ENCODE results near the gene INTS11.

Gene INTS11

DNA sequence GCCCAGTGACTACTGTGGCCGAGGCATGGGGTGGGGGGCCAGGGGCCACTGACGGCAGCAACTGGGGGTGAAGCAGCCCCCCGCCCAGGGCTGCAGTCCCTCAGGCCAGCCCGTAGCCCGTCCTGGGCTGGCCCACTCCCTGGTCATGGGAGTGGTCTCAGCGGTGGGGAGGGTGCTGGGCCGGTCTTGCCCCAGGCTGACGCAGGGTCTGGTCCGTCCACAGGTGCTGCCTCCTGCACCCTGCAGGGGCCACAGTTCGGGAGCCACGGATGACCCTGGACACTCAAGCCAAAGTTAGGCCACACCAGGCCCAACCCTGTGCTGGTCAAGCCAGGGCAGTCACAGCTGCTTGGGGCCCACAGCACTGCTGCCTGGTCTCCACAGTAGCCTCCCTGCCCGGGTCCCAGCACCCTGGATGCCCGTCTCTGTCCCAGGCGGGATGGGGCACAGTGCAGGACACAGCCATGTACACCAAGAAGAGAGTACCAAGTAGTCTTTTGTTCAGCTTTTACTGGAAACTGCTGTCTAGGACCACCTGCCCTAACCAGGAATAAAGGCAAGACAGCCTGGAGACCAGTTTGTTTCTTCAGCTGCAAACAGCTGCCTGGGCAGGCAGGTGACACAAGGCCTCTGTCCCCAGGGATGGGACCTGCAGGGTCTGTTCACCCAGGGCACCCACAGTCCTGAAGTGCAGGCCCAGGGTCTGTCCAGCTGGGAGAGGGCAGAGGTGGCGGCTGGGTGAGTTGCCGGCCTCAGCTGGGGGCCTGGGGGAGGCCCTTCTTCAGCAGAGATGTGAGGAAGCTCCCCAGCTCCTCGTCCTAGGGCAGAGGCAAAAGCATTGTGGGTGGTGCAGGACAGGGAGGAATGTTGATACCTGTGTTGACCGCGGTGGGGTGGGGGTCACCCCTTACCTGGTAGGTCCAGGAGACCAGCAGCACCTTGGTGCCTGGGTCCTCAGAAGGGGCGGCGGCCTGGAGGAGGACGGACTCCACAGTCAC lies 13.1 kb downstream of the INTS11 start:
- H3K27ac Mint-ChIP-seq: no peak overlapping the region
- H3K4me3 Mint-ChIP-seq: no peak overlapping the region
- H3K27me3 Mint-ChIP-seq: no peaks in the 10 kb centered on the region
- no peaks in the 10 kb centered on the region for H3K9me3 Mint-ChIP-seq
- H3K36me3 Mint-ChIP-seq (ENCODE audit: low read depth): peaks cover 74% of the 10 kb centered on the region
- peaks cover 23% of the 10 kb centered on the region for H3K4me1 Mint-ChIP-seq (ENCODE audit: low read depth)
- intact Hi-C loops (cut with micrococcal nuclease): no loop called here

DNA sequence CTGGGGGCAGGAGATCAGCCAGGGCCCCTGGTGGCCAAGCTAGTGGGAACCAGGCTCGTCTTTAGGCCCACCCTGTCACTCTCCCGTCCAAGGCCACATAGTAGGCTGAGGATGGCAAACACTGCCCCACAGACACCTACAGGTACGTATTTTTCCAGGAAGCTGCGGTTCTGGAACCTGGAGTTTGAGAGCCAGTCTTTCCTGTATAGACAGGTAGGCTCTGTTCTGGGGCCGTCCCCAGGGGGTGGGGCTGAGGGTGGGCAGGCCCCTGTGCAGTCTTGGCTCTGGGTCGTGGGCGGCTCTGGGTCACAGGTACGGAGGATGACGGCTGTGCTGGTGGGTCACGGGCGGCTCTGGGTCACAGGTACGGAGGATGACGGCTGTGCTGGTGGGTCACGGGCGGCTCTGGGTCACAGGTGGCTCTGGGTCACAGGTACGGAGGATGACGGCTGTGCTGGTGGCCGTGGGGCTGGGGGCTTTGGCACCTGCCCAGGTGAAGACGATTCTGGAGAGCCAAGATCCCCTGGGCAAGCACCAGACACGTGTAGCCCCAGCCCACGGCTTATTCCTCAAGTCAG lies 13.9 kb downstream of the INTS11 start:
- Mint-ChIP-seq H3K36me3 (ENCODE audit: low read depth) (peaks cover 65% of the 10 kb centered on the region), H3K4me3 (no peak overlapping the region)
- intact Hi-C loops (cut with micrococcal nuclease): no loop called here

DNA sequence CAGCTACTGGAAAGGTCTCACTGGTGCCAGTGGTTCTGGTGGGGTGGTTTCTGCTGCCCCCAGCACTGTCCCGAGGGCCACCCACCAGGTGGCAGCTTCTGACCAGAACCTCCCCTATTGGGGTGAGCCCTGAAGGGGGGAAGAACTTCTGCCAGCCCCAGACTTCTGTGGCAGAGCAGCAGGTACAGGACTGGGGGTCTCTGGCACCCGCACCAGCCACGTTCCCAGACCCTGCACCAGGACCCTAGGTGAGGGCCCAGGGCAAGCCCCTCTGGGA lies 14.4 kb downstream of the INTS11 start:
- intact Hi-C loops (cut with micrococcal nuclease): no loop called here
- H3K36me3 Mint-ChIP-seq (ENCODE audit: low read depth): peaks cover 60% of the 10 kb centered on the region
- H3K27me3 Mint-ChIP-seq: no peaks in the 10 kb centered on the region
- H3K27ac Mint-ChIP-seq: no peak overlapping the region
- H3K4me1 Mint-ChIP-seq (ENCODE audit: low read depth): peaks cover 36% of the 10 kb centered on the region
- H3K9me3 Mint-ChIP-seq: no peaks in the 10 kb centered on the region
- H3K4me3 Mint-ChIP-seq: peak overlapping the region; percentile 81

More for the DNA sequence above, 13.9 kb downstream of the INTS11 start:
- Mint-ChIP-seq H3K27me3 (no peaks in the 10 kb centered on the region), H3K4me1 (ENCODE audit: low read depth) (peaks cover 32% of the 10 kb centered on the region), H3K27ac (no peak overlapping the region), H3K9me3 (no peaks in the 10 kb centered on the region)

DNA sequence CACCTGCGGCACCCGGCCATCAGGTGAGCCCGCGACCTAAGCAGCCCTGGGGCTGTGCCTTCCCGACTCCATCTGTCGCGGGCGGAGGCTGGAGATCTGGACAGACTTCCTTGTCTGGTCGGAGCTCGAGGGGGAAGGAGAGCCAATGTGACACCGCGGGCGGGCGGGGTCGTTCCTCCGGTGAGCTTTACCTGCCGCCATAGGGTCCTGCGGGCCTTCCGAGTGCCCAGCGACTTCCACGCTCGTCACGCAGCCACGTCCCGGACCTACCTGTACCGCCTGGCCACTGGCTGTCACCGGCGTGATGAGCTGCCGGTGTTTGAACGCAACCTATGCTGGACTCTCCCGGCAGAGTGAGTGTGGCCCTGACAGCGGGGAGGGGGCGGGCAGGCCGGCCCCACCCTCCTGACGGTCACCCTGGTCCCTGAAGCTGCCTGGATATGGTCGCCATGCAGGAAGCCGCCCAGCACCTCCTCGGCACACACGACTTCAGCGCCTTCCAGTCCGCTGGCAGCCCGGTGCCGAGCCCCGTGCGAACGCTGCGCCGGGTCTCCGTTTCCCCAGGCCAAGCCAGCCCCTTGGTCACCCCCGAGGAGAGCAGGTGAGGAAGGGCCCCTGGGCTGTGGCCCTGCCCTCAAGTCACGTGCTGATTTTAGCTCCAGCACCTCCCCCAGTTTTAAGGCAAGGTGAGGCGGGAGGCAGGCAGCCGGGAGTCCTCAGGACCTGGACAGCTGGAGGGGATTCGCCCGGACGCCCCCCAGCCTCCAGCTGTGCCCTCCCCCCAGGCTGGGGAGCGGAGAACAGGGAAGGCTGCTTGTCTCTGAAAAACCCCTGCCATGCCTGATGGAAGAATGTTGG lies 15.0 kb downstream of the INTS11 start:
- H3K4me1 Mint-ChIP-seq (ENCODE audit: low read depth): peaks cover 38% of the 10 kb centered on the region
- peak overlapping the region; percentile 89 for H3K27ac Mint-ChIP-seq
- H3K9me3 Mint-ChIP-seq: no peaks in the 10 kb centered on the region
- intact Hi-C loops (cut with micrococcal nuclease): loop anchor here (2.0 kb wide), 1 partner anchor 15 kb away; the partner anchor contains the start of genes CPTP and INTS11
- no peaks in the 10 kb centered on the region for H3K27me3 Mint-ChIP-seq
- peak overlapping the region; percentile 81 for H3K4me3 Mint-ChIP-seq
- H3K36me3 Mint-ChIP-seq (ENCODE audit: low read depth): peaks cover 55% of the 10 kb centered on the region

DNA sequence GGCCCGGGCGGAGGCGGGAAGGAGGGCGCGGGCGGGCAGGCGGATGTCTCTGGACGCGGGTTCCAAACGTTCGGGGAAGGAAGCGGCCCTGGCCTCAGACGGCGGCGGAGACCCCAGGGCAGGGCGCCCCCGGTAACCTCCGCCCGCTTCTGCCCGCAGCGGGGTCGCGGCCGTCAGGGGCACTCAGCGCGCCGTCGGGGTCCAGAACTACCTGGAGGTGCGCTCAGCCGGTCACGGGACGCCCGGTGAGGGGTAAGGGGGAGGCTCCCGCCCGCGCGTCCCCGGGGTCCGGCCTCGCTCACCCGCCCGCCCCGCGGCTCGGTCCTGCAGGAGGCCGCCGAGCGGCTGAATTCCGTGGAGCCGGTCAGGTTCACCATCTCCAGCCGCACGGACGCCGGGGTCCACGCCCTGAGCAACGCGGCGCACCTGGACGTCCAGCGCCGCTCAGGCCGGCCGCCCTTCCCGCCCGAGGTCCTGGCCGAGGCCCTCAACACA lies 15.7 kb downstream of the INTS11 start:
- peak overlapping the region; percentile 81 for H3K4me3 Mint-ChIP-seq
- no peaks in the 10 kb centered on the region for H3K27me3 Mint-ChIP-seq
- H3K27ac Mint-ChIP-seq: peak overlapping the region; percentile 89
- H3K9me3 Mint-ChIP-seq: no peaks in the 10 kb centered on the region
- peaks cover 44% of the 10 kb centered on the region for H3K4me1 Mint-ChIP-seq (ENCODE audit: low read depth)
- intact Hi-C loops (cut with micrococcal nuclease): loop anchor here (2.0 kb wide), 1 partner anchor 16 kb away; the partner anchor contains the start of genes CPTP and INTS11
- peaks cover 48% of the 10 kb centered on the region for H3K36me3 Mint-ChIP-seq (ENCODE audit: low read depth)

DNA sequence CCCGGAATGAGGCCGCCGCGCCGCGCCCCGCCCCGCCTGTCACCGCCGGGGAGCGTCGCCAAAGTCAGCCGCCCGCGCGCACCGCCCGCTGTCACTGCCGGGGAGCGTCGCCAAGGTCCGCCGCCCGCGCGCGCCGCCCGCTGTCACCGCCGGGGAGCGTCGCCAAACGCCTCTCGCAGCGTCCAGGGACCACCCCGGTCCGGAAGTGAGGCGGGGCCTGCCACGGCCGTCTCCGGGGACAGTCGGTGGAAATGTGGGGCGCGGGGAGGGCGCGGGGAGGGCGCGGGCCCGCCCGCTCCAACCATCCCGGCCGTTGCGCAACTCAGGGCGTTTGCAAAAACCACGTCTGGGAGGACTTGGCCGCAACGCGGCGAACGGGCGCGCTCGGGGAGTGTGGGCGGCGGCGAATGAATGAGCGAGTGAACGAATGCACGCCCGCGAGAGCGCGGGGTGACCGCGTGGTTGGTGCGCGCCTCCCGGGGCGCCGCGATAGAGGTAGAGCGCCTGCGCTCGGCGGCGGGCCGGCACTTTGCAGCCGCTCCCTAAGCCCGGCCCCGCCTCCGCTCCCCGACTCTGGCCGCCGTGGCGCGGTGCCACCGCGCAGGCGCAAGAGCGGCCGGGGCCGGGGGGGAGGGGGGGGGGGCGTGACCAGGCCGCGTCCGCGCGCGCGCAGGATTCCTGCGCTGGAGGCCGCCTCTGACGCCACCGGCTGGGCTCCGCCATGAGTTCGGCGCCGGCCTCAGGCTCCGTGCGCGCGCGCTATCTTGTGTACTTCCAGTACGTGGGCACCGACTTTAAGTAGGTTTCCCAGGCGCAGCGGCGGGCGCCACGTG lies 16.3 kb downstream of the INTS11 start, which contains the start of the genes ACAP3 and PUSL1:
Gene ACAP3, minus strand, starts transcription at position 8 of the 833 bp plus-strand sequence. CDS start 115 bp downstream, outside the sequence.
Gene PUSL1, plus strand, starts transcription at position 675 of the 833 bp plus-strand sequence. Its CDS starts 47 bp downstream, at position 722.
- Mint-ChIP-seq H3K27me3 (no peaks in the 10 kb centered on the region), H3K9me3 (no peaks in the 10 kb centered on the region), H3K4me3 (peak within 1 kb of the TSS; percentile 89), H3K36me3 (ENCODE audit: low read depth) (peaks cover 41% of the 10 kb centered on the region), H3K27ac (peak within 1 kb of the TSS; percentile 89), H3K4me1 (ENCODE audit: low read depth) (peaks cover 48% of the 10 kb centered on the region)
- intact Hi-C loops (cut with micrococcal nuclease): loop anchor here (2.0 kb wide), 1 partner anchor 17 kb away; the partner anchor contains the start of genes CPTP and INTS11

DNA sequence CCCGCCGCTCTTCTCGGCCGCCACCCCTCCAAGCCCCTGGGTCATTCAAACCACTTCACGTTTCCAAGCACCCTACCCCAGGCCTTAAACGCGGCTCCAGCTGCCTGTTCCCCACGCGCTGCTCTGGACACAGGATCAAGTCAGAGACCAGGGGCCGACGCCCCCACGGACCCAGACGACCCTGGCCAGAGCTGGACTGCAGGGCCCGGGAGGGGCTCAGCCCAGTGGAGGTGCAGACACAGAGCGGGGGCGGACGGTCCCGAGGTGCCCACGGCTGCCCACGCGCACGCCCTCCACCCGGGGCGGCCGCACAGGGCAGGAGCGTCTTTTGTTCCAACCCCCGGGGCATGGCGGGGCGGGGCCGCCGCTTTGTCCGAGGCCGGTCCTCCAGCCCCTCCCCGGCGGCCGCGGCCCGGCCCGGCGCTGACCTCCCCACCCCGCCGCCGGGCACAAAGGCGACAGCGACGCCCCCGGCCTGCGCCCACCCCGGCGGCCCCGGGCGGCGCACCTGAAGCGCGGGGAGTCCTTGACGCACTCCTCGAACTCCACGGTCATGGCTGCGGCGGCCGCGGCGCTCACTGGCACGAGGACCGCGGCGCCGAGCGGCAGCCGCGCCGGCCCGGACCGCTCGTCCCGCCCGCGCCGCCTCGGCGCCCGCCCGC lies 17.1 kb downstream of the INTS11 start:
- H3K27me3 Mint-ChIP-seq: no peaks in the 10 kb centered on the region
- H3K27ac Mint-ChIP-seq: peak overlapping the region; percentile 89
- peak overlapping the region; percentile 89 for H3K4me3 Mint-ChIP-seq
- peaks cover 48% of the 10 kb centered on the region for H3K4me1 Mint-ChIP-seq (ENCODE audit: low read depth)
- intact Hi-C loops (cut with micrococcal nuclease): no loop called here
- H3K36me3 Mint-ChIP-seq (ENCODE audit: low read depth): peaks cover 34% of the 10 kb centered on the region
- H3K9me3 Mint-ChIP-seq: no peaks in the 10 kb centered on the region

DNA sequence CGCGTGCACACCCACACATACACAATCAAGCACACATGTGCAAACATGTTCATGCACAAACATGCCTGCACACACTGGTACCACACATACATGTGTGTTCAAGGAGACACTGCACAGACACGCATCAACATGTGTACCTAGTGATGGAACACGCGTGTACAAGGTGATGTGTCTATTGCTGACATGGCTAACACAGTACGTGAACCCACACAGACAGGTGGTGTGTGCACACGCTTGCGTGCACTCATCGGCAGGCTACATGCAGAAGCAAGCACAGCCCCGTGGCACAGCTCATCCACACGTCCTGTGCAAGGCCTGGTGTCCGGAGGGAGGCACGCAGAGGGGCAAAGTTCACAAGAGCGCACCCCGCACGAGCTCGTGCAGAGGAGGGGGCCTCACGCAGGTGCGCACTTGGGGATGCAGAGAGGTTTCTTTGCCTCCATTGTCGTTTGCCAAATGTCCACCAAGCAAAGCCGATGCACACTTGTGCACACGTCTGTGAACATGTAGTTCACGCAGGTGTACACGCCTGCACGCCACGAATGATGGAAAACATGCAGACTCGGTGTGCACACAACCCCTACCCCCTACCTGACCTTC lies 17.7 kb downstream of the INTS11 start:
- Mint-ChIP-seq H3K36me3 (ENCODE audit: low read depth) (peaks cover 27% of the 10 kb centered on the region), H3K27ac (peak overlapping the region; percentile 78), H3K4me3 (peak overlapping the region; percentile 89), H3K4me1 (ENCODE audit: low read depth) (peaks cover 48% of the 10 kb centered on the region), H3K9me3 (no peaks in the 10 kb centered on the region), H3K27me3 (no peaks in the 10 kb centered on the region)
- intact Hi-C loops (cut with micrococcal nuclease): no loop called here

DNA sequence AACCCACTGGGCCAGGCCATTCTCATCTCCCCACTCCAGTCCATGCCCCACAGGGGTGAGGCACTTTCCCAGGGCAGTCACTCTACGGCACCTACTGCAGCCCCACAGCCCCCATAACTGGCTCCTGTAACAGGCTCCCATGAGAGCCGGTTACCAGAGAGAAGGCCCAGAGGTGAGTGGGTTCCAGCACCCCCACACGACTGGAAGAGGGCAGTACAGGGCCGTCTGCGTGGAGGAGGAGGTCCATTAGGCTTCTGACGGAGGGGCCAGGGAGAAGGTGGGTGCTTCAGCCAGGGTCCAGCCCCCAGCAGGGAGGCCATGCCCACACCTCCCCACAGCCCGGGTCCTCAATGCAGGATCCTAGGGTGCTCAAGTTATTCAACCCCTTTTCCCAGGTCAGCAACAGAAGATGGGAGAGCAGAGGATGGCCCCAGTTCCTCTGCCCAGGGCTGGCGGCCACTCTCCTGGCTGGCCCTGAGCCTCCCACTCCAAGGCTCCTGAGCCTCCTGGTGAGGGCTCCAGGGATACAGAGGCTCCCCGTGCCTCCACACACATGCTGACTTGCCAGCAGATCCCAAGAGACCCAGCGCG lies 18.3 kb downstream of the INTS11 start:
- Mint-ChIP-seq H3K9me3 (no peaks in the 10 kb centered on the region), H3K4me3 (peak overlapping the region; percentile 89), H3K27ac (peak overlapping the region; percentile 78), H3K36me3 (ENCODE audit: low read depth) (peaks cover 21% of the 10 kb centered on the region), H3K27me3 (no peaks in the 10 kb centered on the region), H3K4me1 (ENCODE audit: low read depth) (peaks cover 48% of the 10 kb centered on the region)
- intact Hi-C loops (cut with micrococcal nuclease): no loop called here

DNA sequence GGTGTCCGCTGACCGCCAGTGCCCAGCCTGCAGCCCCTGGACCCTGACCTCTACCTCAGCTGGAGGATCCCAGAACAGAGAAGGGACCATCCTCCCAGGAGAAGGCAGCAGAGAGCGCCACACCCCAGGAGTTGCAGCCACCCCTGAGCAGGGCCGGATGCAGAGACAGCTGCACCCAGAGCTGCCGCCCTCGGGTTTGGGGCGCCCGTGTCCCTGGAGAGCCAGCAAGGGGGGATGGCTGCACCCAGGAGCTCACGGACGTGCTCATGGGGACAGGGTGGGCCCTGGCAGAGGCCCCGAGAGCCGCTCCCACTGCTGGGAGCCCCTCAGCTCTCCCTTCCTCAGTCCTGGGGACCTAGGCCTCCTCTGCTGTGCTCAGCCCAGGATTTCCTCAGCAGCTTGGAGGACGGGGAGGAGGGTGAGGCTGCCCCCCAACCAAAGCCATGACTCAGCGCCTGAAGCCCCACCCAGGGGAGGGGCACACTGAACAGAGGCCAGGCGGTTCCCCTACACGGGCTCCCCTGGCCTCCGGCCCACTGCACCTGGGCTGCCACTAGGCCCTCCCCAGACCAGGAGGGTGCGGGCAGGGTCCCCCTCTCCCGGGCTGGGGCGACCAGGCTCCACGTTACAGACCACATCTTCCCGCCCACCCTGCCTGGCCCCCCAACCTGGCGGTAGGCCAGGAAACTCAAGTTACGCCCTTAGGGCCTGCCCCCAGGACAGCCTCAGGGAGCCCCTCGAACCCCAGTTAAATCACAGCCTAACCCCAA lies 19.0 kb downstream of the INTS11 start:
- peak overlapping the region; percentile 78 for H3K27ac Mint-ChIP-seq
- intact Hi-C loops (cut with micrococcal nuclease): no loop called here

More for the DNA sequence above, 19.0 kb downstream of the INTS11 start:
- peaks cover 48% of the 10 kb centered on the region for H3K4me1 Mint-ChIP-seq (ENCODE audit: low read depth)
- H3K27me3 Mint-ChIP-seq: no peaks in the 10 kb centered on the region
- peaks cover 19% of the 10 kb centered on the region for H3K36me3 Mint-ChIP-seq (ENCODE audit: low read depth)
- H3K9me3 Mint-ChIP-seq: no peaks in the 10 kb centered on the region
- peak overlapping the region; percentile 89 for H3K4me3 Mint-ChIP-seq
